Vagina (tissue), 2 donors: ENCODE measurements around the gene INPP5A. TPM values are rescaled to one million over a fixed set of nuclear protein-coding genes. Genes with fewer than 3 reads are reported as not detected.

Experiments used
- DNase-seq, 2 donors: peaks; one replicate each; pipeline ENCODE4 v3.0.0-alpha.2; 2017; ENCODE audit errors: extremely low spot score in 2 of 2
- H3K27ac ChIP-seq: fragments of 200-600 bp; sonication (generic); one replicate; pipeline ENCODE4 v1.5.1; 2019
- H3K27me3 ChIP-seq: fragments of 200-600 bp; sonication (generic); one replicate; pipeline ENCODE4 v1.5.1; 2019
- H3K36me3 ChIP-seq, 2 donors: fragments of 200-600 bp; sonication (generic); one replicate each; pipeline ENCODE4 v1.5.1; 2017 to 2019
- H3K4me1 ChIP-seq: fragments of 200-600 bp; sonication (generic); one replicate; pipeline ENCODE4 v1.5.1; 2019
- H3K4me3 ChIP-seq, 2 donors: fragments of 200-600 bp; sonication (generic); 1 replicate in 1 of 2; 2 replicates in 1 of 2; pipeline ENCODE4 v1.5.1; 2016 to 2019
- H3K9me3 ChIP-seq: fragments of 200-600 bp; sonication (generic); one replicate; pipeline ENCODE4 v1.5.1; 2019
- CTCF ChIP-seq, 3 experiments: fragments of 450-650 bp in 2 of 3; fragments of 200-600 bp in 1 of 3; sonication (generic) in 1 of 3; IDR thresholded peaks; one replicate each; pipeline ENCODE4 v1.5.1; 2017 to 2019; ENCODE audit warnings: antibody characterized with exemption in 3 of 3, mild to moderate bottlenecking in 2 of 3, moderate library complexity in 2 of 3
- POLR2A ChIP-seq, 2 donors: fragments of 450-650 bp; IDR thresholded peaks; one replicate each; pipeline ENCODE4 v1.6.1; 2017; ENCODE audit warnings: antibody characterized with exemption in 2 of 2, mild to moderate bottlenecking in 2 of 2, moderate library complexity in 2 of 2
- POLR2AphosphoS5 ChIP-seq, 2 donors: sonication (generic); formaldehyde crosslinking; IDR thresholded peaks; one replicate each; pipeline ENCODE4 v1.9.0; 2017; ENCODE audit warnings: antibody characterized with exemption in 2 of 2, mild to moderate bottlenecking in 2 of 2, low read depth in 1 of 2; ENCODE audit not compliant: insufficient read depth in 1 of 2
- intact Hi-C: fragments of 100-400 bp; cut with DNase I; formaldehyde crosslinking; loops from one replicate; pipeline ENCODE4 v1.15.1; 2023
- total RNA-seq: library from RNA; depleted of rRNA; stranded (reverse); fragments of >200 nt; gene quantifications from one replicate; pipeline ENCODE4 v1.2.3, GENCODE V29; 2016

The INPP5A gene
- total RNA-seq, 1 donor from 2014 or later, result 24.3 TPM

- DNase-seq, result no peak
- Histone ChIP-seq H3K27me3 (no peaks in the 10 kb centered on the region), H3K9me3 (no peaks in the 10 kb centered on the region), H3K36me3 (no peaks in the 10 kb centered on the region), H3K4me1 (peaks cover 22% of the 10 kb centered on the region), H3K4me3 (no peak overlapping the region), H3K27ac (peak overlapping the region; percentile 40)
- TF ChIP-seq POLR2AphosphoS5 (IDR thresholded peaks at IDR 0.05; ENCODE audit: insufficient read depth in 1 of 2, low read depth in 1 of 2), result no peak
- no peak for TF ChIP-seq CTCF (IDR thresholded peaks at IDR 0.05)
- no peak for TF ChIP-seq POLR2A (IDR thresholded peaks at IDR 0.05)
- intact Hi-C loops, result no loop called here
Observed at GRCh38 chr10:132508581-132509443, 28.8 kb upstream of the INPP5A start.

DNA sequence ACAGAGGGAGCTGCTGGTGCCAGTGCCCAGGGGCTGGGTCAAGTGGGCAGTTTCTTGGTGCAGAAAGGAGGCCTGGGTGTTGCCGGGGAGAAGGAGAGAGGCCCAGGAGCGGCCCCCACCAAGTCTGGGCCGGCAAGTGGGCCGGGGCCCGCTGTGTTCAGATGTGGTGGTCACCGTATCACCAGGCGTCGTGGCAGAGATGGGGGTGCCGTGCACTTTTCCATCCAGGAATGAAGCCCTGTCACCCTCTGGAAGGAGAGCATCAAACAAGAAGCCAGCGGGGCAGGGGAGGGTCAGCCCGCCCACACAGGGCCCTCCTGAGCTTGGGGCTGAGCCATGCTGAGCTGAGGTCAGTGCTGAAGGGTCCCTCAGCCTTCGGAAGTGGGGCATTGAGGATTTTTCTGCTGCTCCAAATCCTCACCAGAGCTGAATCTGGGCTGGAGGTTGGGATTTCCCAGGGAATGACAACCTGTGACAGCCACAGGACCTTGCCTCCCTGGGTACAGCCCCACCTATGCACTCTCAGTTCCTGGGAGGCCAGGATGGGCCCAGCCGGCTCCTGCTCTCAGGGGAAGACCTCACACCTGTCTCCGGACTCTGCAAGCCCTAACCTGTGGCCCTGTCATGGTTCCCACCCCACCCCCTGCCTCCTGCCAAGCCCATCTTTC lies 27.9 kb upstream of the INPP5A start:
- Histone ChIP-seq H3K27ac (peak overlapping the region; percentile 33), H3K36me3 (no peaks in the 10 kb centered on the region), H3K4me1 (peaks cover 18% of the 10 kb centered on the region), H3K9me3 (no peaks in the 10 kb centered on the region), H3K27me3 (no peaks in the 10 kb centered on the region), H3K4me3 (no peak overlapping the region)
- TF ChIP-seq CTCF (IDR thresholded peaks at IDR 0.05) (no peak), POLR2A (IDR thresholded peaks at IDR 0.05) (no peak), POLR2AphosphoS5 (IDR thresholded peaks at IDR 0.05; ENCODE audit: insufficient read depth in 1 of 2, low read depth in 1 of 2) (no peak)
- DNase-seq, result no peak
- intact Hi-C loops, result loop anchor here (10.0 kb wide), 1 partner anchor 45 kb away; no protein-coding TSS in a partner anchor

- Histone ChIP-seq H3K9me3 (no peaks in the 10 kb centered on the region), H3K27ac (peak overlapping the region; percentile 33), H3K4me1 (peaks cover 12% of the 10 kb centered on the region), H3K36me3 (no peaks in the 10 kb centered on the region), H3K4me3 (no peak overlapping the region), H3K27me3 (no peaks in the 10 kb centered on the region)
- no peak for TF ChIP-seq POLR2AphosphoS5 (IDR thresholded peaks at IDR 0.05; ENCODE audit: insufficient read depth in 1 of 2, low read depth in 1 of 2)
- TF ChIP-seq POLR2A (IDR thresholded peaks at IDR 0.05), result no peak
- TF ChIP-seq CTCF (IDR thresholded peaks at IDR 0.05), result no peak
- intact Hi-C loops, result loop anchor here (10.0 kb wide), 1 partner anchor 45 kb away; no protein-coding TSS in a partner anchor
- DNase-seq, result no peak
Observed at GRCh38 chr10:132510174-132510611, 27.4 kb upstream of the INPP5A start.

DNA sequence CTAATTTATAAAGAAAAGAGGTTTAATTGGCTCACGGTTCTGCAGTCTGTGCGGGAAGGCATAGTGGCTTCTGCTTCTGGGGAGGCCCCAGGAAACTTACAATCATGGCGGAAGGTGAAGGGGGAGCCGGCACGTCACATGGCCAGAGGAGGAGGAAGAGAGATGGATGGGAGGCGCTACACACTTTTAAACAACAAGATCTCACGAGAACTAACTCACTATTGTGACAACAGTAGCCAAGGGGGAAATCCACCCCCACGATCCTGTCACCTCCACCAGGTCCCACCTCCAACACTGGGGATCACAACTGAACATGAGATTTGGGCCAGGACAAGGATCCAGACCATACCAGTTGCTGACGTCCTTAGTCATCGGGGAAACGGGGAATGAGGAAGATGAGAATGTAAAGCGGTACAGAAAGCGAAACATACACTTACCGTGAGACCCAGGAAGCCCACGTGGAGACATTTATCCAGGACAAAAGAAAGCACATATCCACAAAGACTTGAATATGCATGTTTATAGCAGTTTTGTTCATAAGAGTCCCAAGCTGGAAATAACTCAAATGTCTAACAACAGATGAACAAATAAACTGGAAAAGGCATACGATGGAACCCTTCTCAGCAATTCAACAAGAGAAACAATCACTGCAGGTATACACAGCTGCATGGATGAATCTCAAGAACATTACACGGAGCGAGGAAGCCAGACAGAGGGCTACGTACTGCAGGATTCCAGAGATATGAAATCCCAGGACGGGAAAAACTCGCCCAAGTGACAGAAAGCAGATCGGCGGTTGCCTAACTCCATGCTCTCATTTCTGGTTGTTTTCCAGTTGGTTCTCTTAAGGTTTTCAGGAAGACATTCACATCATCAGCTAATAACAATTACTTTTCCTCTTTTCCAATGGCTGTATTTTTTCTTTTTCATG lies 26.2 kb upstream of the INPP5A start:
- H3K4me1 ChIP-seq, result peaks cover 23% of the 10 kb centered on the region
- intact Hi-C loops, result loop anchor here (10.0 kb wide), 1 partner anchor 47 kb away; no protein-coding TSS in a partner anchor
- DNase-seq, result no peak
- no peaks in the 10 kb centered on the region for H3K27me3 ChIP-seq
- H3K27ac ChIP-seq, result peak overlapping the region; percentile 33
- no peak for TF ChIP-seq POLR2AphosphoS5 (IDR thresholded peaks at IDR 0.05; ENCODE audit: insufficient read depth in 1 of 2, low read depth in 1 of 2)
- H3K4me3 ChIP-seq, result no peak overlapping the region
- no peaks in the 10 kb centered on the region for H3K9me3 ChIP-seq
- no peaks in the 10 kb centered on the region for H3K36me3 ChIP-seq

GRCh38 chr10:132512052-132512442 lies 25.5 kb upstream of the INPP5A start:
- Histone ChIP-seq H3K36me3 (no peaks in the 10 kb centered on the region), H3K4me3 (no peak overlapping the region), H3K27ac (peak overlapping the region; percentile 33), H3K4me1 (peaks cover 24% of the 10 kb centered on the region), H3K27me3 (no peaks in the 10 kb centered on the region), H3K9me3 (no peaks in the 10 kb centered on the region)
- no peak for TF ChIP-seq POLR2A (IDR thresholded peaks at IDR 0.05)
- no peak for TF ChIP-seq CTCF (IDR thresholded peaks at IDR 0.05)
- TF ChIP-seq POLR2AphosphoS5 (IDR thresholded peaks at IDR 0.05; ENCODE audit: insufficient read depth in 1 of 2, low read depth in 1 of 2), result no peak
- intact Hi-C loops, result loop anchor here (10.0 kb wide), 1 partner anchor 47 kb away; no protein-coding TSS in a partner anchor
- no peak for DNase-seq
